Progenitor cell of endocrine pancreas (in vitro differentiated cells): ENCODE results near the gene SEMA3E. TPM values are rescaled to one million over a fixed set of nuclear protein-coding genes. Genes with fewer than 3 reads are reported as not detected.

ENCODE experiments used
- DNase-seq: peaks from one replicate; pipeline ENCODE4 v3.0.0; 2021; ENCODE audit warnings: low spot score; ENCODE audit not compliant: unreplicated experiment
- H3K27ac Mint-ChIP-seq: 2 replicates; pipeline ENCODE4 v1.8.0; 2021; ENCODE audit warnings: mild to moderate bottlenecking, moderate library complexity, mixed read lengths
- H3K27me3 Mint-ChIP-seq: 2 replicates; pipeline ENCODE4 v1.8.0; 2021; ENCODE audit warnings: mixed read lengths
- H3K36me3 Mint-ChIP-seq: 2 replicates; pipeline ENCODE4 v1.8.0; 2022; ENCODE audit warnings: mixed read lengths; ENCODE audit not compliant: insufficient read depth
- H3K4me1 Mint-ChIP-seq: 2 replicates; pipeline ENCODE4 v1.8.0; 2021; ENCODE audit warnings: low read depth, mixed read lengths
- H3K4me3 Mint-ChIP-seq: 2 replicates; pipeline ENCODE4 v1.8.0; 2021; ENCODE audit warnings: low read depth, mild to moderate bottlenecking, moderate library complexity, mixed read lengths
- H3K9me3 Mint-ChIP-seq: 2 replicates; pipeline ENCODE4 v1.8.0; 2021; ENCODE audit warnings: low read depth, mixed read lengths
- CTCF ChIP-seq: fragments of 200-600 bp; sonication (generic); IDR thresholded peaks from one replicate; pipeline ENCODE4 v1.5.0; 2021; ENCODE audit warnings: antibody characterized with exemption, mild to moderate bottlenecking; ENCODE audit not compliant: unreplicated experiment
- total RNA-seq: library from RNA; stranded (reverse); gene quantifications from 2 replicates; pipeline ENCODE4 v1.2.1, GENCODE V29; 2021

The SEMA3E gene
- total RNA-seq, 1 donor from 2014 or later = 1.1 TPM

DNA sequence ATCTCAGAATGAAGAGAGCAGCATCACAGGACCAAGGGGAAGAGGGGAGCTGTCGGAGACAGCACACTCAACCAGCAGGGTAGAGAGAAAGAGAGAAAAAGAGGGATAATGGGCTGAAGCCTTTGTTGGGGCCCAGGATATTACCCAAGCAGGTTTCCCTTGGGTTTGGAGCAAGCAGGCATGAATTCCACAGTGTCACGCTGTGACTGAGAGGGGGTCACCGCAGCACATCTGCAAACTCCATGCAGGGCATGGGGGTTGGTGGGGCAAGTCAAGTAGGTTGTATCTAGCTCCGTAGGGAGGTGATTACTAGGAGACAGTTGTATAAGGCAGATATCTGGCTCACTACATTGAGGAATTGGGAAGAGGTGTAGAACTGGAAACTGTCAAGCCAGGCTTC, 42.2 kb upstream of the SEMA3E start:
- DNase-seq = no peak
- H3K4me1 Mint-ChIP-seq = no peaks in the 10 kb centered on the region
- H3K36me3 Mint-ChIP-seq = no peaks in the 10 kb centered on the region
- no peak overlapping the region for H3K4me3 Mint-ChIP-seq
- H3K27ac Mint-ChIP-seq = no peak overlapping the region
- TF ChIP-seq CTCF = no peak
- peaks cover 6% of the 10 kb centered on the region for H3K9me3 Mint-ChIP-seq
- no peaks in the 10 kb centered on the region for H3K27me3 Mint-ChIP-seq

DNA sequence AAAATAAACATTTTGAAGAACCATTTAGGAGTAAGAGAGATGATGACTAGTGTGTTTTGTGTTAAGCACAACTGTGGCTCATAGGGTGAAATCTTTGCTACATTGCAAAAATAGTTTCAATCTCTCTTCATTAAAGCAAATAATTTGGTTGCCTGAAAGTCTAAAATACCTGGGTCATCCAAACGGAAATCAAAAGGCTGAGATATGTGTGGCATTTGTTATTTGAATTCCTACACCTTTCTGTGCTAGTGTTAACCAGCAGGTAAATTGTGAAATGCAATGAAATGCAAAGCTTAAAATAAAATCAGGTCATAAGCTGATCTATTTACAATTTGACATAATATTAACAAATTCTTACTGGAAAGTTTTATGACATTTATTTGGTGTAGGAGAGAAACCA, 40.9 kb upstream of the SEMA3E start:
- H3K27ac Mint-ChIP-seq = no peak overlapping the region
- no peaks in the 10 kb centered on the region for H3K36me3 Mint-ChIP-seq
- peaks cover 6% of the 10 kb centered on the region for H3K9me3 Mint-ChIP-seq
- no peaks in the 10 kb centered on the region for H3K27me3 Mint-ChIP-seq
- no peak for DNase-seq
- TF ChIP-seq CTCF = no peak
- no peak overlapping the region for H3K4me3 Mint-ChIP-seq
- H3K4me1 Mint-ChIP-seq = peaks cover 5% of the 10 kb centered on the region

DNA sequence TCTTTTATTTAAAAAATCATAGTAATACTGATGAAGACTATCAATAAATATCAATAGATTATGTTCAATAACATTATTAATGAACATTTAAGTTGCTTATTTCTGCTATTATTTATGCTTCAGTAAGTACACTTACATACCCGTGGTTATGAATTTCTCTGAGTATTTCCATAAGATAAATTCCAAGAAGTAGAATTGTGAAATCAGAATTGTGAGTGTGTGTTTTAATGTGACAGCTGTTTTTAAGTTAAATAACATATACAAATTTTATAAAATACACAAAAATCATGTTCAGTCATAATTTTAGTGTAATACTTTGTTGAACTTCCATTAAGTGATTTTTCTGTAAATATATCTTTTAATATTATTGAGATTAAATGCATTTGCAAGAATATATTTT, 37.5 kb upstream of the SEMA3E start:
- TF ChIP-seq CTCF = no peak
- H3K4me3 Mint-ChIP-seq = no peak overlapping the region
- no peak for DNase-seq
- H3K9me3 Mint-ChIP-seq = no peaks in the 10 kb centered on the region
- peaks cover 8% of the 10 kb centered on the region for H3K4me1 Mint-ChIP-seq
- no peak overlapping the region for H3K27ac Mint-ChIP-seq
- H3K36me3 Mint-ChIP-seq = no peaks in the 10 kb centered on the region
- H3K27me3 Mint-ChIP-seq = no peaks in the 10 kb centered on the region

DNA sequence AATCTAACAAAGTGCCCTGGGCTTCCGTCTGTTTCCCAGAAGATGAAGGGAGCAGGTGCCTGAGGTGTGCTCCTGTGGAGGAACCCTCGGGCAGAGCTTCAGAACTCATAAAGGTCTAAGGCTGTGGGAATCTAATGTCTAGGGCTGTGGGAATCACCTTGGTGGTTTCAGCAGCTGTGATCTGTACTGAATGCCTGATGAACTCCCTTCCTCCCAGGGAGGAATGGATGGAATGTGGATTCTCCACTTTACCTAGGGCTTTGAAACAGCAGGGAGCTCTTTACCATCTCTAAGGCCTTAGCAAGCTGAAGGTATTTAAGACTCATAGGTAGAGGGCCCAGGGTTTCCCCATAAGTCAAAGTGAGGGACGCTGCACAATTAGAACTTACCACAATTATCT, 36.0 kb upstream of the SEMA3E start:
- H3K36me3 Mint-ChIP-seq = no peaks in the 10 kb centered on the region
- TF ChIP-seq CTCF = no peak
- H3K4me1 Mint-ChIP-seq = peaks cover 8% of the 10 kb centered on the region
- H3K4me3 Mint-ChIP-seq = no peak overlapping the region
- no peak for DNase-seq
- H3K27ac Mint-ChIP-seq = peak overlapping the region; percentile 84
- no peaks in the 10 kb centered on the region for H3K27me3 Mint-ChIP-seq
- H3K9me3 Mint-ChIP-seq = no peaks in the 10 kb centered on the region

DNA sequence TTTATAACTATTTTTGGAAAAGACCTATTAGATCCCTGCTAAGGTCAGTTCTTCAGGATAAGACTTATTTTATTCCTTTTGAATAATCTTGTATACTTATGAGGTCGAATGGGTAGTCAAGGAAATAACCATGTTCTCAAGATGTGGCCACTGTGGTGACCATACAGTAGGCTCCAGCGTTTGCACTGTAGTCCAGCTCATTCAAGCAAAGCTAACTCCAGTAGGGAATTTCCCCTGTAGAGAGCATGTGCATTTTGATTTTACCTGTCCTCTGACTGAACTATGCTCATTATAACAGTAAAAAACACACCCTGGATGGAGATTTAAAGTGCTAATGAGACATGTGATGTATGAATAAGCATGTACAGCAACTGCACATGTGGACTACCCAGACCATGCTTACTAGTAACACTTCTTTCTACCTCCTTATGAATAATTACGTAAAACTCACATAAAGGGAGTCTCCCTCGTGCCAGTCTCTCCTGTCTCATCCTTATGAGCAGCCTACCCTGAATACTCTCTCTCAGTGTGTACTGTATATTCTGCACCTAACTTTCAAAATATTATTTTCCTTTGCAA, 32.4 kb upstream of the SEMA3E start:
- Mint-ChIP-seq H3K27me3 (no peaks in the 10 kb centered on the region), H3K4me1 (peaks cover 8% of the 10 kb centered on the region), H3K9me3 (no peaks in the 10 kb centered on the region), H3K4me3 (no peak overlapping the region), H3K27ac (no peak overlapping the region), H3K36me3 (no peaks in the 10 kb centered on the region)
- no peak for TF ChIP-seq CTCF
- no peak for DNase-seq
